ENCODE results near the gene DENND1A. TPM values are rescaled to one million over a fixed set of nuclear protein-coding genes. Genes with fewer than 3 reads are reported as not detected.

The DENND1A gene
- total and polyA plus RNA-seq, 2 of the 13 experiments (the other 11 are each of a cell fraction or from before 2014, with no cell fraction given) = 14.8 to 30.1 TPM

GRCh38 chr9:123339666-123340510 lies 590.0 kb downstream of the DENND1A start:
- Histone ChIP-seq H3K4me1 (ENCODE audit: insufficient read depth, low read length) (peaks cover 53% of the 10 kb centered on the region), H2AFZ (ENCODE audit: low read length) (no peak overlapping the region), H4K20me1 (ENCODE audit: insufficient read depth, low read length) (no peaks in the 10 kb centered on the region), H3K9ac (ENCODE audit: insufficient read depth, low read depth, low read length) (no peak overlapping the region), H3K79me2 (ENCODE audit: insufficient read depth, low read length) (no peaks in the 10 kb centered on the region), H3K9me3 (ENCODE audit: low read length) (no peaks in the 10 kb centered on the region), H3K4me3 (replicated peaks in 1 of 3; ENCODE audit: insufficient read depth in 1 of 3, low read depth in 2 of 3, low read length in 3 of 3) (peak overlapping the region in 1 of 3 experiments; percentile 41; a peak in 1 of 6 replicates), H3K4me2 (ENCODE audit: low read depth, low read length) (peak overlapping the region; percentile 54), H3K27ac (ENCODE audit: extremely low read length, insufficient read depth, low read length) (no peak overlapping the region), H3K36me3 (replicated peaks in 1 of 2; ENCODE audit: control insufficient read depth in 1 of 2, insufficient read depth in 2 of 2, low read length in 2 of 2) (no peaks in the 10 kb centered on the region), H3K27me3 (ENCODE audit: control insufficient read depth in 1 of 2, insufficient read depth in 2 of 2, low read length in 2 of 2) (peaks cover 0 to 43% of the 10 kb centered on the region in 2 experiments; a peak in 3 of 5 replicates)
- ATAC-seq (peak; percentile 29), FAIRE-seq (no peak), DNase-seq (ENCODE audit: low spot score) (no peak)
- BruUV-seq (replicated peaks) = no TSS peak
- in situ Hi-C loops (cut with HindIII; ENCODE audit: extremely low pct_ligation_motif_present, low pct_unique_long_range_greater_than_20kb) = no loop called here
- WGBS (ENCODE audit: low lambda C conversion rate) = 49% methylated on average over 23 of the region's 32 CpGs
- CTCF ChIA-PET (ENCODE audit: low intra/inter-chr PET ratio, low total read pairs) = no interaction called here
- POLR2A ChIA-PET = no interaction called here
- intact Hi-C loops (cut with micrococcal nuclease; ENCODE audit: unreplicated experiment) = no loop called here
- no peak for TF ChIP-seq ZNF446 (CRISPR knock-in tag; IDR thresholded peaks at IDR 0.05)
- TF ChIP-seq DDIT3 (CRISPR knock-in tag; IDR thresholded peaks at IDR 0.05) = no peak
- TF ChIP-seq ZFP36L1 (CRISPR knock-in tag; IDR thresholded peaks at IDR 0.05) = no peak
- TF ChIP-seq ZHX1 (CRISPR knock-in tag; IDR thresholded peaks at IDR 0.05; ENCODE audit: low read depth) = 0 out of 2 replicates have a peak, but pooled peaks have one; percentile 36
- TF ChIP-seq ZNF768 (CRISPR knock-in tag; IDR thresholded peaks at IDR 0.05) = peak; percentile 75
- no peak for TF ChIP-seq ZNF121 (CRISPR knock-in tag; IDR thresholded peaks at IDR 0.05)
- TF ChIP-seq IRX3 (CRISPR knock-in tag; IDR thresholded peaks at IDR 0.05; ENCODE audit: borderline replicate concordance, low read depth) = no peak
- no peak for TF ChIP-seq ZNF770 (CRISPR knock-in tag; IDR thresholded peaks at IDR 0.05)
- TF ChIP-seq ZNF574 (CRISPR knock-in tag; IDR thresholded peaks at IDR 0.05) = no peak
- no peak for TF ChIP-seq ZFAT (CRISPR knock-in tag; conservative IDR thresholded peaks at IDR 0.05)
- no peak for TF ChIP-seq FOXA3 (CRISPR knock-in tag; IDR thresholded peaks at IDR 0.05)
- TF ChIP-seq ZSCAN9 (CRISPR knock-in tag; IDR thresholded peaks at IDR 0.05; ENCODE audit: borderline replicate concordance) = no peak
- no peak for TF ChIP-seq ZNF557 (CRISPR knock-in tag; IDR thresholded peaks at IDR 0.05)
- no peak for TF ChIP-seq ZNF232 (CRISPR knock-in tag; IDR thresholded peaks at IDR 0.05; ENCODE audit: borderline replicate concordance)
- 0 out of 2 replicates have a peak, but pooled peaks have one; percentile 30 for TF ChIP-seq HOXA3 (CRISPR knock-in tag; IDR thresholded peaks at IDR 0.05)
